A673 (cell line): ENCODE results near the gene MYLK.

Experiments used
- CTCF ChIP-seq: fragments of 300-800, 200-600 bp; sonication (generic); conservative IDR thresholded peaks from 2 replicates; pipeline ENCODE4 v1.5.1; 2017; ENCODE audit warnings: low read depth, mild to moderate bottlenecking, antibody characterized with exemption, low read length, moderate library complexity, mixed read lengths
- EZH2 ChIP-seq: fragments of 200-600 bp; sonication (generic); IDR thresholded peaks from 2 replicates; pipeline ENCODE4 v1.6.1; 2017; ENCODE audit warnings: borderline replicate concordance, low read depth, mild to moderate bottlenecking, mixed read lengths, antibody characterized with exemption, low read length; ENCODE audit not compliant: poor library complexity, severe bottlenecking

- TF ChIP-seq EZH2 (no peak), CTCF (no peak)
These were observed 321.6 kb downstream of the MYLK start for GRCh38 chr3:123562547-123562946.
